DMS53 (cell line): ENCODE results near the gene SIK2.

ENCODE experiments used
- DNase-seq: peaks from one replicate; lab custom pipeline; 2025; lab: John Stamatoyannopoulos, UW

SIK2 gene

GRCh38 chr11:111582163-111582562 lies 20.1 kb upstream of the SIK2 start:
- no peak for DNase-seq

- DNase-seq = no peak
Observed at GRCh38 chr11:111582881-111583280, 19.4 kb upstream of the SIK2 start.

GRCh38 chr11:111585371-111585770 lies 16.9 kb upstream of the SIK2 start:
- DNase-seq = no peak

- DNase-seq = peak; percentile 81
Observed at GRCh38 chr11:111586388-111586831, 15.8 kb upstream of the SIK2 start.

GRCh38 chr11:111589114-111589513 lies 13.1 kb upstream of the SIK2 start:
- no peak for DNase-seq

GRCh38 chr11:111589886-111590499 lies 12.3 kb upstream of the SIK2 start:
- DNase-seq = no peak

- no peak for DNase-seq
Observed at GRCh38 chr11:111591187-111591960, 10.9 kb upstream of the SIK2 start.

GRCh38 chr11:111592491-111592890 lies 9.8 kb upstream of the SIK2 start:
- no peak for DNase-seq

- DNase-seq = no peak
Observed at GRCh38 chr11:111596319-111596718, 5.9 kb upstream of the SIK2 start.

- no peak for DNase-seq
Observed at GRCh38 chr11:111598148-111598547, 4.1 kb upstream of the SIK2 start.

- DNase-seq = no peak
Observed at GRCh38 chr11:111598559-111598958, 3.7 kb upstream of the SIK2 start.

GRCh38 chr11:111601636-111601978 lies 642 bp upstream of the SIK2 start:
- DNase-seq = no peak

- peak; percentile 74 for DNase-seq
Observed at GRCh38 chr11:111602865-111603610, 789 bp downstream of the SIK2 start.

GRCh38 chr11:111603611-111604130 lies 1.4 kb downstream of the SIK2 start:
- no peak for DNase-seq

- DNase-seq = peak; percentile 77
Observed at GRCh38 chr11:111604392-111605009, 2.3 kb downstream of the SIK2 start.

- DNase-seq = no peak
Observed at GRCh38 chr11:111605681-111606080, 3.4 kb downstream of the SIK2 start.

GRCh38 chr11:111606986-111607385 lies 4.7 kb downstream of the SIK2 start:
- no peak for DNase-seq

- DNase-seq = no peak
Observed at GRCh38 chr11:111607751-111608150, 5.5 kb downstream of the SIK2 start.

GRCh38 chr11:111612224-111612623 lies 10.0 kb downstream of the SIK2 start:
- no peak for DNase-seq

GRCh38 chr11:111617286-111617685 lies 15.0 kb downstream of the SIK2 start:
- no peak for DNase-seq

GRCh38 chr11:111620518-111620917 lies 18.3 kb downstream of the SIK2 start:
- no peak for DNase-seq

- no peak for DNase-seq
Observed at GRCh38 chr11:111623527-111624030, 21.3 kb downstream of the SIK2 start.
